Tibial artery (tissue), 4 donors: ENCODE data around the gene NTS.

Experiments
- DNase-seq, 2 donors: peaks; one replicate each; pipeline ENCODE4 v3.0.0-alpha.2; 2019
- H3K27ac ChIP-seq, 2 donors: fragments of 200-600 bp; sonication (generic) in 1 of 2; 1 replicate in 1 of 2; 2 replicates in 1 of 2; pipeline ENCODE4 v1.5.1; 2018 to 2019; ENCODE audit warnings: mild to moderate bottlenecking in 1 of 2
- H3K27me3 ChIP-seq, 2 donors: fragments of 200-600 bp; sonication (generic) in 1 of 2; one replicate each; pipeline versions ENCODE4 v1.5.1 to v1.6.0; 2016 to 2019
- H3K36me3 ChIP-seq, 3 donors: fragments of 200-600 bp; sonication (generic) in 2 of 3; one replicate each; pipeline ENCODE4 v1.5.1; 2016 to 2019; ENCODE audit warnings: mild to moderate bottlenecking in 2 of 3
- H3K4me1 ChIP-seq, 4 donors: fragments of 200-600 bp; sonication (generic) in 2 of 4; 1 replicate in 3 of 4; 2 replicates in 1 of 4; pipeline ENCODE4 v1.5.1; 2016 to 2019
- H3K4me3 ChIP-seq, 2 donors: fragments of 200-600 bp; sonication (generic) in 1 of 2; 1 replicate in 1 of 2; 2 replicates in 1 of 2; pipeline ENCODE4 v1.5.1; 2018 to 2019; ENCODE audit warnings: mild to moderate bottlenecking in 2 of 2
- H3K9me3 ChIP-seq, 3 donors: fragments of 200-600 bp; sonication (generic) in 1 of 3; one replicate each; pipeline ENCODE4 v1.5.1; 2016 to 2019
- intact Hi-C: fragments of 100-400 bp; cut with DNase I; formaldehyde crosslinking; loops from one replicate; pipeline ENCODE4 v1.15.0; 2023; ENCODE audit warnings: low total_unique reads
- TF ChIP-seq, protein P1 (sequence below), 2 experiments: fragments of 200-600 bp in 1 of 2; fragments of 450-650 bp in 1 of 2; IDR thresholded peaks; one replicate each; pipeline ENCODE4 v1.5.1; 2017 to 2019; ENCODE audit warnings: antibody characterized with exemption in 2 of 2, mild to moderate bottlenecking in 1 of 2, moderate library complexity in 1 of 2

NTS gene

DNA sequence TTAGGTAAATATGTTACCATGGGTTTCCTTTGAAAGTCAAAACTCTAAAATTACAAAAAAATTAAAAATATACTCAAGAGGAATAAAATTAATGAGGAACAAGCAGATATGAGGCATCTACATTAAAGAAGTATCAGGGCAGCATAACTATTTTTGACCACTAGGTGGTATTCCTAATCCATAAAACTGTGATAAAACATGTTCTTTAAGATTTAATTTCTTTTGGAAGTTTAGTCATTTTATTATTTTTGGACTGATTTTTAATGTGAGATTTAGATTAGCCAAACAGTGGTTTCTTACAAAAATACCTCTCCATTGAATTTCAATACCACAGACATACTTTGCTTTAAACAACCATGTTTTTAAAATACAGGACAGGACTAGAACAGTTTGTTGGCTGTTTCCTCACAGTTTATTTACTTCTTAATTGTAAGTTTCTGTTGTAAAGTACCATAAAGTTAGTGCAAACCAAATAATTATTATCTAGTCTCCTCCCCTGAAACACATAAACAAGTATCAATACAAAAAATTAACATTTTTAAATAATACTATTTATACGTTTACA is 49.8 kb downstream of the NTS start:
- Histone ChIP-seq H3K4me3 (no peak overlapping the region), H3K4me1 (no peaks in the 10 kb centered on the region), H3K27me3 (no peaks in the 10 kb centered on the region), H3K27ac (no peak overlapping the region), H3K36me3 (no peaks in the 10 kb centered on the region), H3K9me3 (no peaks in the 10 kb centered on the region)
- TF ChIP-seq, protein P1, sequence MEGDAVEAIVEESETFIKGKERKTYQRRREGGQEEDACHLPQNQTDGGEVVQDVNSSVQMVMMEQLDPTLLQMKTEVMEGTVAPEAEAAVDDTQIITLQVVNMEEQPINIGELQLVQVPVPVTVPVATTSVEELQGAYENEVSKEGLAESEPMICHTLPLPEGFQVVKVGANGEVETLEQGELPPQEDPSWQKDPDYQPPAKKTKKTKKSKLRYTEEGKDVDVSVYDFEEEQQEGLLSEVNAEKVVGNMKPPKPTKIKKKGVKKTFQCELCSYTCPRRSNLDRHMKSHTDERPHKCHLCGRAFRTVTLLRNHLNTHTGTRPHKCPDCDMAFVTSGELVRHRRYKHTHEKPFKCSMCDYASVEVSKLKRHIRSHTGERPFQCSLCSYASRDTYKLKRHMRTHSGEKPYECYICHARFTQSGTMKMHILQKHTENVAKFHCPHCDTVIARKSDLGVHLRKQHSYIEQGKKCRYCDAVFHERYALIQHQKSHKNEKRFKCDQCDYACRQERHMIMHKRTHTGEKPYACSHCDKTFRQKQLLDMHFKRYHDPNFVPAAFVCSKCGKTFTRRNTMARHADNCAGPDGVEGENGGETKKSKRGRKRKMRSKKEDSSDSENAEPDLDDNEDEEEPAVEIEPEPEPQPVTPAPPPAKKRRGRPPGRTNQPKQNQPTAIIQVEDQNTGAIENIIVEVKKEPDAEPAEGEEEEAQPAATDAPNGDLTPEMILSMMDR (IDR thresholded peaks at IDR 0.05): peak; percentile 55 to 63
- intact Hi-C loops: no loop called here
- DNase-seq: no peak

DNA sequence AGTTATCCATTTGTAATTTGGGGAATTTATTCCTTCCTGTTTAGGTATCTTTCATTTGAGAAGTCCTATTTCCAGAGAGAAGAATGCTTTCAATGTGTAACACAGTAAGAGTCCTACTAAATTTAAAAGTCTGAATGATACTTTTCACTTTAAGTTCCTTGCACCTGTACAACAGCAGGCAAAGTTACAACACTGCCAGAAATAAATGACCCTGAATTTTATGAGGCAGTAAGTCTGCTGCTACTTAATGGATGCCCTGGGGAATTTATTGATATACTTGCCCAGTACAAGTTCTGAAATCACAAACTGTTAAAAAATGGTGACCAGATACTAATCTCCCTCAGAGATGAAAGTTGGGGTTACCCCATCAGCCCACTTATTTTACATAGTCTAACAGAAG is 53.1 kb downstream of the NTS start:
- Histone ChIP-seq H3K27ac (no peak overlapping the region), H3K9me3 (no peaks in the 10 kb centered on the region), H3K4me3 (no peak overlapping the region), H3K27me3 (no peaks in the 10 kb centered on the region), H3K4me1 (no peaks in the 10 kb centered on the region), H3K36me3 (no peaks in the 10 kb centered on the region)
- intact Hi-C loops: no loop called here
- DNase-seq: no peak
- TF ChIP-seq, protein P1 (IDR thresholded peaks at IDR 0.05): no peak
